ENCODE measurements around the gene LRP2. TPM values are rescaled to one million over a fixed set of nuclear protein-coding genes. Genes with fewer than 3 reads are reported as not detected.

LRP2 gene
- polyA plus RNA-seq, 1 donor (not counting 4 experiments of a cell fraction or from before 2014, with no cell fraction given) = not detected

DNA sequence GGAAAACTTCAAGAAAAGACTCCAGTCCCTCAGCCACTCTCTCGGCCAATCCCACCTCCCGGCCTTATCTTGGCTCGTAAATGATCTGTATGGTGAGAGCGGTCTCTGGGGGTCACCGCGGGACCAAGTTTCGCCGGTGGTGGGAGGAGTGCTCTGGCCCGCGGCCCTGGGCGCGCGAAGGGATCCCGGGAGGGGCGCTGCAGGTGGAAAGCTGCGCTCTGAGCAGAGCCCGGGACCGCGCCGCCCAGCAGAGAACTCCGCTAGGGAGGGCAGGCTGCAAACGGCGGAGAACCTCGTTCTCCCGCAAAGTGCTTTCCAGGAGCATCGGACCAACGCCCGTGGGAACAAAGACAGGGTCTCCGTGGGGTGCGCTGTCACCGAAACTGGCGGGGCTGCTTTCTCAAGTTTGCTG, 622 bp downstream of the LRP2 start:
- H3K9ac ChIP-seq (ENCODE audit: control insufficient read depth, extremely low read depth, insufficient read depth, low read length) = no peak overlapping the region
- H3K36me3 ChIP-seq (ENCODE audit: control insufficient read depth in 2 of 2, extremely low read depth in 1 of 2, insufficient read depth in 2 of 2, low read length in 2 of 2) = no peaks in the 10 kb centered on the region
- FAIRE-seq (no peak), DNase-seq (ENCODE audit: low read depth, low spot score) (no peak)
- no peaks in the 10 kb centered on the region for H4K20me1 ChIP-seq (ENCODE audit: control insufficient read depth, extremely low read depth, insufficient read depth, low read length)
- peaks cover 59% of the 10 kb centered on the region for H3K27me3 ChIP-seq (ENCODE audit: control insufficient read depth, extremely low read depth, insufficient read depth, low read length)
- peak overlapping the region in 1 of 3 experiments; percentile 45 for H3K4me3 ChIP-seq (ENCODE audit: control insufficient read depth in 2 of 3, extremely low read depth in 1 of 3, insufficient read depth in 2 of 3, low read depth in 1 of 3, low read length in 3 of 3)
- H3K4me1 ChIP-seq (ENCODE audit: control insufficient read depth, extremely low read depth, insufficient read depth, low read length) = peaks cover 27% of the 10 kb centered on the region
- no peaks in the 10 kb centered on the region for H3K79me2 ChIP-seq (ENCODE audit: control insufficient read depth, insufficient read depth, low read length)
- H3K4me2 ChIP-seq (ENCODE audit: control insufficient read depth, extremely low read depth, insufficient read depth, low read depth, low read length) = peak overlapping the region; percentile 80
- no peaks in the 10 kb centered on the region for H3K9me3 ChIP-seq (ENCODE audit: control insufficient read depth, low read depth, low read length)
- no peaks in the 10 kb centered on the region for H3K9me1 ChIP-seq (ENCODE audit: control insufficient read depth, extremely low read depth, insufficient read depth, low read length)
- no peak overlapping the region for H3K27ac ChIP-seq (ENCODE audit: control insufficient read depth, insufficient read depth, low read length)
- peak; percentile 95 for TF ChIP-seq EZH2 (IDR thresholded peaks at IDR 0.05; ENCODE audit: low read length)
- TF ChIP-seq, protein P1, sequence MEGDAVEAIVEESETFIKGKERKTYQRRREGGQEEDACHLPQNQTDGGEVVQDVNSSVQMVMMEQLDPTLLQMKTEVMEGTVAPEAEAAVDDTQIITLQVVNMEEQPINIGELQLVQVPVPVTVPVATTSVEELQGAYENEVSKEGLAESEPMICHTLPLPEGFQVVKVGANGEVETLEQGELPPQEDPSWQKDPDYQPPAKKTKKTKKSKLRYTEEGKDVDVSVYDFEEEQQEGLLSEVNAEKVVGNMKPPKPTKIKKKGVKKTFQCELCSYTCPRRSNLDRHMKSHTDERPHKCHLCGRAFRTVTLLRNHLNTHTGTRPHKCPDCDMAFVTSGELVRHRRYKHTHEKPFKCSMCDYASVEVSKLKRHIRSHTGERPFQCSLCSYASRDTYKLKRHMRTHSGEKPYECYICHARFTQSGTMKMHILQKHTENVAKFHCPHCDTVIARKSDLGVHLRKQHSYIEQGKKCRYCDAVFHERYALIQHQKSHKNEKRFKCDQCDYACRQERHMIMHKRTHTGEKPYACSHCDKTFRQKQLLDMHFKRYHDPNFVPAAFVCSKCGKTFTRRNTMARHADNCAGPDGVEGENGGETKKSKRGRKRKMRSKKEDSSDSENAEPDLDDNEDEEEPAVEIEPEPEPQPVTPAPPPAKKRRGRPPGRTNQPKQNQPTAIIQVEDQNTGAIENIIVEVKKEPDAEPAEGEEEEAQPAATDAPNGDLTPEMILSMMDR (optimal IDR thresholded peaks at IDR 0.05 in 1 of 3, IDR thresholded peaks at IDR 0.05 in 1 of 3, conservative IDR thresholded peaks at IDR 0.05 in 1 of 3; ENCODE audit: extremely low read depth in 1 of 3, insufficient read depth in 2 of 3, low read length in 3 of 3) = no peak
- dilution Hi-C loops (cut with MboI; ENCODE audit: extremely low pct_ligation_motif_present, low sequenced_read_pairs) = no loop called here
- no peak overlapping the region for H2AFZ ChIP-seq (ENCODE audit: control insufficient read depth, low read length)

DNA sequence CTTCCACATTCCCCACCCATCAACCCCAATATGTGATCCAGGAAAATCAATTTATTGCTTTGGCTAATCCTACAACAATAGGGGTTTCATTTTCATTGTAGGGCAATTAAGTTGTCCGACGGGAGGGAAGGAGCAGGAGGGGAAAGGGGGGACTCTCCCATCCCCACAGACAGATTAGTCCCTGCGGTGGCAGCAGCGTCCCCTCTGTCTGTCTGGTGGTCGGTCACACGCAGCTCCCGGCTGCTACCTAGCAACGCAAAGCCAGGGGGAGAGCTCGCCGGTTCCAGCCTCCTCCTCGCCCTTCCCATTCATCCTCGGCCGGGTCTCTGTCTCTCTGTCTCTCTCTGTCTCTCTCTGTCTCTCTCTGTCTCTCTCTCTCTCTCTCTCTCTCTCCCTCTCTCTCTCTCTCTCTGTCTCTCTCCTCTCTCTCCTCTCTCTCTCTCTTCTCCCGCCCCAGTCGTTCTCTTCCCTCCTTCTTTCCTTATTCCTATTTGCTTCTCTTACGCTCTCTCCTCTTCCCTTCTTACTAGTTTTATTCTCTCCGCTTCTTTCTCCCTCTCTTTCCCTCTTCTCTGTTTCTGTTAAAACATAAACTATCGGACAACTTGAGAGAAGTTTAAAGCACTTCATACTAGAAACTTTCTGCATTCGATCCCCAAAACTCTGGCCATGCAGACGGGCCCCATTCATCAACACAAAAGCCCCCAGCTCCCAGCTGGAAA, 1.2 kb downstream of the LRP2 start:
- H3K4me3 ChIP-seq (ENCODE audit: control insufficient read depth in 2 of 3, extremely low read depth in 1 of 3, insufficient read depth in 2 of 3, low read depth in 1 of 3, low read length in 3 of 3) = peak overlapping the region in 1 of 3 experiments; percentile 45
- H3K27me3 ChIP-seq (ENCODE audit: control insufficient read depth, extremely low read depth, insufficient read depth, low read length) = peaks cover 59% of the 10 kb centered on the region
- no peaks in the 10 kb centered on the region for H4K20me1 ChIP-seq (ENCODE audit: control insufficient read depth, extremely low read depth, insufficient read depth, low read length)
- DNase-seq (ENCODE audit: low read depth, low spot score) (no peak), FAIRE-seq (no peak)
- no peak overlapping the region for H3K9ac ChIP-seq (ENCODE audit: control insufficient read depth, extremely low read depth, insufficient read depth, low read length)
- TF ChIP-seq, protein P1 (optimal IDR thresholded peaks at IDR 0.05 in 1 of 3, IDR thresholded peaks at IDR 0.05 in 1 of 3, conservative IDR thresholded peaks at IDR 0.05 in 1 of 3; ENCODE audit: extremely low read depth in 1 of 3, insufficient read depth in 2 of 3, low read length in 3 of 3) = no peak
- TF ChIP-seq EZH2 (IDR thresholded peaks at IDR 0.05; ENCODE audit: low read length) = peak; percentile 78
- no peaks in the 10 kb centered on the region for H3K9me1 ChIP-seq (ENCODE audit: control insufficient read depth, extremely low read depth, insufficient read depth, low read length)
- H3K4me2 ChIP-seq (ENCODE audit: control insufficient read depth, extremely low read depth, insufficient read depth, low read depth, low read length) = peak overlapping the region; percentile 80
- no peaks in the 10 kb centered on the region for H3K9me3 ChIP-seq (ENCODE audit: control insufficient read depth, low read depth, low read length)
- H3K4me1 ChIP-seq (ENCODE audit: control insufficient read depth, extremely low read depth, insufficient read depth, low read length) = peaks cover 27% of the 10 kb centered on the region
- no peaks in the 10 kb centered on the region for H3K79me2 ChIP-seq (ENCODE audit: control insufficient read depth, insufficient read depth, low read length)
- no peaks in the 10 kb centered on the region for H3K36me3 ChIP-seq (ENCODE audit: control insufficient read depth in 2 of 2, extremely low read depth in 1 of 2, insufficient read depth in 2 of 2, low read length in 2 of 2)
- dilution Hi-C loops (cut with MboI; ENCODE audit: extremely low pct_ligation_motif_present, low sequenced_read_pairs) = no loop called here
- H3K27ac ChIP-seq (ENCODE audit: control insufficient read depth, insufficient read depth, low read length) = no peak overlapping the region
- no peak overlapping the region for H2AFZ ChIP-seq (ENCODE audit: control insufficient read depth, low read length)

Measured in keratinocyte (primary cell).